Activated CD8-positive, alpha-beta T cell treated with anti-CD3 and anti-CD28 coated beads for 36 hours (primary cell): ENCODE data around the gene SNRK. TPM values are rescaled to one million over a fixed set of nuclear protein-coding genes. Genes with fewer than 3 reads are reported as not detected.

ENCODE experiments used
- ATAC-seq: fragments of 200-7000 bp; cut with Tn5 transposase; one replicate; pipeline ENCODE4 v1.10.0; 2021; ENCODE audit warnings: mild to moderate bottlenecking, moderate library complexity
- CTCF ChIA-PET: fragments of 350-600 bp; sonication (Branson Sonifier 250); formaldehyde crosslinking; loops from one replicate; lab custom pipeline; 2021; ENCODE audit warnings: antibody characterized with exemption; lab: Charles Lee
- POLR2A ChIA-PET: fragments of 350-600 bp; sonication (Branson Sonifier 250); formaldehyde crosslinking; loops from one replicate; lab custom pipeline; 2021; ENCODE audit warnings: antibody characterized with exemption; lab: Charles Lee
- DNase-seq: peaks from one replicate; pipeline ENCODE4 v3.0.0-alpha.2; 2020
- H3K27ac Mint-ChIP-seq: one replicate; pipeline ENCODE4 v1.8.0; 2021; ENCODE audit warnings: mild to moderate bottlenecking, mixed read lengths
- H3K27me3 Mint-ChIP-seq: one replicate; pipeline ENCODE4 v1.8.0; 2021; ENCODE audit warnings: mixed read lengths
- H3K36me3 Mint-ChIP-seq: one replicate; pipeline ENCODE4 v1.8.0; 2021; ENCODE audit warnings: low read depth, mixed read lengths
- H3K4me1 Mint-ChIP-seq: one replicate; pipeline ENCODE4 v1.8.0; 2021; ENCODE audit warnings: low read depth, mixed read lengths
- H3K4me3 Mint-ChIP-seq: one replicate; pipeline ENCODE4 v1.8.0; 2021; ENCODE audit warnings: mild to moderate bottlenecking, moderate library complexity, mixed read lengths
- H3K9me3 Mint-ChIP-seq: one replicate; pipeline ENCODE4 v1.8.0; 2021; ENCODE audit warnings: mixed read lengths
- CTCF ChIP-seq: fragments of 200-600 bp; IDR thresholded peaks from one replicate; pipeline ENCODE4 v1.8.0; 2022; ENCODE audit warnings: antibody characterized with exemption, mild to moderate bottlenecking
- intact Hi-C: fragments of 100-400 bp; cut with micrococcal nuclease; formaldehyde crosslinking; loops from one replicate; pipeline ENCODE4 v1.10.0; 2022
- total RNA-seq, 2 experiments: library from RNA; stranded (reverse); gene quantifications; one replicate each; pipeline ENCODE4 v1.2.3, GENCODE V29; 2021

The SNRK gene
- total RNA-seq, 2 experiments from 2014 or later: 28.9 to 29.2 TPM

- H3K4me1 Mint-ChIP-seq: peaks cover 32% of the 10 kb centered on the region
- POLR2A ChIA-PET: no interaction called here
- no peak overlapping the region for H3K4me3 Mint-ChIP-seq
- H3K9me3 Mint-ChIP-seq: no peaks in the 10 kb centered on the region
- no peak for TF ChIP-seq CTCF
- no peak for ATAC-seq
- no peaks in the 10 kb centered on the region for H3K27me3 Mint-ChIP-seq
- no peaks in the 10 kb centered on the region for H3K36me3 Mint-ChIP-seq
- intact Hi-C loops: no loop called here
- CTCF ChIA-PET: interaction anchor here (1.1 to 1.4 kb wide), 2 partner anchors 10 to 25 kb away, joined by 3 read pairs; no protein-coding TSS in a partner anchor
- H3K27ac Mint-ChIP-seq: no peak overlapping the region
- DNase-seq: no peak
These were observed 28.5 kb upstream of the SNRK start for GRCh38 chr3:43257850-43258249.

- CTCF ChIA-PET: no interaction called here
- no peaks in the 10 kb centered on the region for H3K27me3 Mint-ChIP-seq
- POLR2A ChIA-PET: interaction anchor here (0.7 kb wide), 1 partner anchor 27 kb away, joined by 3 read pairs; no protein-coding TSS in a partner anchor
- no peaks in the 10 kb centered on the region for H3K36me3 Mint-ChIP-seq
- intact Hi-C loops: no loop called here
- peaks cover 33% of the 10 kb centered on the region for H3K4me1 Mint-ChIP-seq
- H3K4me3 Mint-ChIP-seq: no peak overlapping the region
- TF ChIP-seq CTCF: no peak
- H3K9me3 Mint-ChIP-seq: no peaks in the 10 kb centered on the region
- no peak overlapping the region for H3K27ac Mint-ChIP-seq
- DNase-seq: no peak
- ATAC-seq: no peak
These were observed 26.7 kb upstream of the SNRK start for GRCh38 chr3:43259626-43260025.

DNA sequence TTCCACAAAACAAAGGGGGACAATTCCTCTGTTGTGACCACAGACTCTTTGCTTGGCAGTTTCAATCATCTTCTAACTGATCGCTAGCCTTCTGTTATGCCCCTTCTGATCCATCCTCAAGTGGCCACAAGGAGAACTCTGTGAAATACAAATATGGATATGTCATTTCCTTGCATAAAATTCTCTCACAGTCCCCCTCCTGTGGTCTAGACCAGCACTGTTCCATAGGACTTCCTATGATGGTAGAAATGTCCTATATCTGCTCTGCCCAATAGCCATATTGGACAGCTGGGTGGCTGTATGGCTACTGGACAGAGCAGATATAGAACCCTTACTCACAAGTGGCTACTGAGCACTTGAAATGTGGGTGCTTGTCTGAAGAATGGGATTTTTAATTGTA is 25.9 kb upstream of the SNRK start:
- ATAC-seq (no peak), DNase-seq (no peak)
- Mint-ChIP-seq H3K4me1 (peaks cover 33% of the 10 kb centered on the region), H3K4me3 (no peak overlapping the region), H3K27ac (no peak overlapping the region), H3K36me3 (no peaks in the 10 kb centered on the region), H3K9me3 (no peaks in the 10 kb centered on the region), H3K27me3 (no peaks in the 10 kb centered on the region)
- ChIA-PET POLR2A (interaction anchor here (0.7 kb wide), 1 partner anchor 27 kb away, joined by 3 read pairs; no protein-coding TSS in a partner anchor), CTCF (interaction anchor here (1.3 kb wide), 1 partner anchor 11 kb away, joined by 3 read pairs; no protein-coding TSS in a partner anchor)
- intact Hi-C loops: no loop called here
- TF ChIP-seq CTCF: no peak

DNA sequence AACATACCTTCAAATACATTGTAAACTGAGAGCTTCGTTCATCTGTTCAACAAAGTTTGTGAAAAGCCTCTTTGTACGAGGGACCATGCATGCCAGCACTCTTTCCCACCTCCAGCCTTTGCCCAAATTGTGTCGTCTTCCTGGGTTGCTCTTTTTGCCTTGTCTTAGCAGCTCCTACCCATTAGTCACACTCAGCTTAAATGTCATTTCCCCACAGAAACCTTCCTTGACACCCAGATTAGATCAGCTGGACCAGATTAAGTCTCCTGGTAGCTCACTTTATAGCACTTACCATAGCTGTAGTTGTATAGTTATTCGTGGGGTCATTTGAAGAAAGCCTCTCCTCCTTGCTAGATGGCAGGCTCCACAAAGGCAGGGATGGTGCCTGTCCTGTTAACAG is 24.1 kb upstream of the SNRK start:
- intact Hi-C loops: no loop called here
- ATAC-seq: peak; percentile 82
- no peaks in the 10 kb centered on the region for H3K9me3 Mint-ChIP-seq
- no peak for DNase-seq
- no peak overlapping the region for H3K27ac Mint-ChIP-seq
- POLR2A ChIA-PET: interaction anchor here (2.6 kb wide), 1 partner anchor 10 kb away, joined by 5 read pairs; no protein-coding TSS in a partner anchor
- H3K4me1 Mint-ChIP-seq: peaks cover 24% of the 10 kb centered on the region
- no peak for TF ChIP-seq CTCF
- H3K27me3 Mint-ChIP-seq: no peaks in the 10 kb centered on the region
- no peak overlapping the region for H3K4me3 Mint-ChIP-seq
- H3K36me3 Mint-ChIP-seq: no peaks in the 10 kb centered on the region
- CTCF ChIA-PET: no interaction called here

- POLR2A ChIA-PET: interaction anchor here (0.6 kb wide), 1 partner anchor 472 kb away, joined by 3 read pairs; no protein-coding TSS in a partner anchor
- no peak overlapping the region for H3K4me3 Mint-ChIP-seq
- peaks cover 15% of the 10 kb centered on the region for H3K4me1 Mint-ChIP-seq
- TF ChIP-seq CTCF: no peak
- intact Hi-C loops: no loop called here
- no peaks in the 10 kb centered on the region for H3K27me3 Mint-ChIP-seq
- DNase-seq (no peak), ATAC-seq (no peak)
- CTCF ChIA-PET: interaction anchor here (0.6 to 1.3 kb wide), 3 partner anchors 19 to 210 kb away, joined by 3 to 4 read pairs (median 3); no protein-coding TSS in a partner anchor
- H3K9me3 Mint-ChIP-seq: no peaks in the 10 kb centered on the region
- H3K36me3 Mint-ChIP-seq: no peaks in the 10 kb centered on the region
- no peak overlapping the region for H3K27ac Mint-ChIP-seq
These were observed 19.9 kb upstream of the SNRK start for GRCh38 chr3:43266451-43266850.
